ENCODE measurements around the gene INPP5D. TPM values are rescaled to one million over a fixed set of nuclear protein-coding genes. Genes with fewer than 3 reads are reported as not detected.

Gene INPP5D
- total RNA-seq, 1 experiment from 2014 or later: 2.3 TPM

DNA sequence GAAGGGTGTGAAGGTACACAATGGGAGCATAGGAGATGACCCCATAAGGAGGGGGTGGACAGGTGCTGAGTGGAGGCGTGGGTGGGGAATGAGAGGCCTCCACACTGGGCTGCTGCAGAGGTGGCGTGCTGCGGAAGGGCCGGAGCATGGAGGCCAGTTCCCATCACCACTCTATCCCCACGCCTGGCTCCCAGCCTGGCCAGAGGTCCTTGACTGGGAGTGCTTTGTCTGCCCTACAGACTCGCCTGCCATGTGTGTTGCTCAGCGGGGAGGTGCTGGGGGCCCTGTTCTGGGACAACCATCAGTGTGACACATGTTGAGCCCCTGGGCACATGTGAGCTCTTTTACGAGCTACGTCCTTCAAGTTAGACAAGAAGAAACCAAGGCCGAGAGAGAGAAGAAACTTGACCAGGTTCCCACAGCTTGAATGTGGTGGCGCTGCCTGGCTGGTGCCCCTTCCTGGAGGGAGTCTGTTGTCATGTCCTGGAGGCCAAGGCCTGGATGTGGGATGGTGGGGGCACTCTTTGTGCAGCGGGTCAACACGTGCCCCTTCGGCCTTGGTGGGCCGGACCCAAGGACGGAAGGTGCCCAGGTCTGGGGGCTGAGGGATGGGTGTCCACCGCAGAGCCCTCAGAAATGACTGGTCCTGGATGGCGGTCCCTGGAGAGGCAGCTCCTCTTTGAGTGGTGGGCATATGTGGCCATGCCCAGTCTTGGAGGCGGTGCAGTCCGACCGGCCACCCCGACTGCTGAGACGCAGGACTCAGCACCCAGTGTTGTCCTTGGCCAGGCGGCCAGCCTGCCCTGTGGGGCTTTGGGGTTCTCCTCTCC, 1.2 kb upstream of the INPP5D start:
- intact Hi-C loops (cut with micrococcal nuclease; ENCODE audit: unreplicated experiment): loop anchor here (10.0 kb wide), 1 partner anchor 454 kb away; no protein-coding TSS in a partner anchor
- BruUV-seq (replicated peaks): no TSS peak
- CTCF ChIA-PET: no interaction called here

DNA sequence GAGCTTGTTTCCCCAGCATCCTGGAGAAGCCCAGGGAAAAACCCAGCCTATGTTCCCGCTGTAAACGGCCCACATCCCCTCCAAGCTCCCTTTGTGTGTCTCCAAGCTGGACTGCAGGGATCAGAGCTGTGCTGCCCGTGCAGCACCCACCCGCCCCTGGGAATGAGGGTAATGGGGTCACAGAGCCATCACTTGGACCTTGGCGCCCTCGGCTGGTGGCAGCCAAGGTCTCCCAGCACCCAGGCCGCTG, 670 bp upstream of the INPP5D start:
- no peaks in the 10 kb centered on the region for H3K4me1 ChIP-seq (ENCODE audit: insufficient read depth, low read length, poor library complexity, severe bottlenecking)
- ChIA-PET POLR2A (ENCODE audit: low non-redundant PET) (no interaction called here), CTCF (no interaction called here)
- H3K27ac ChIP-seq (ENCODE audit: low read depth, low read length, poor library complexity, severe bottlenecking): no peak overlapping the region
- no peak for TF ChIP-seq EZH2 (IDR thresholded peaks at IDR 0.05; ENCODE audit: borderline replicate concordance, low read depth, low read length, poor library complexity, severe bottlenecking)
- TF ChIP-seq, protein P1, sequence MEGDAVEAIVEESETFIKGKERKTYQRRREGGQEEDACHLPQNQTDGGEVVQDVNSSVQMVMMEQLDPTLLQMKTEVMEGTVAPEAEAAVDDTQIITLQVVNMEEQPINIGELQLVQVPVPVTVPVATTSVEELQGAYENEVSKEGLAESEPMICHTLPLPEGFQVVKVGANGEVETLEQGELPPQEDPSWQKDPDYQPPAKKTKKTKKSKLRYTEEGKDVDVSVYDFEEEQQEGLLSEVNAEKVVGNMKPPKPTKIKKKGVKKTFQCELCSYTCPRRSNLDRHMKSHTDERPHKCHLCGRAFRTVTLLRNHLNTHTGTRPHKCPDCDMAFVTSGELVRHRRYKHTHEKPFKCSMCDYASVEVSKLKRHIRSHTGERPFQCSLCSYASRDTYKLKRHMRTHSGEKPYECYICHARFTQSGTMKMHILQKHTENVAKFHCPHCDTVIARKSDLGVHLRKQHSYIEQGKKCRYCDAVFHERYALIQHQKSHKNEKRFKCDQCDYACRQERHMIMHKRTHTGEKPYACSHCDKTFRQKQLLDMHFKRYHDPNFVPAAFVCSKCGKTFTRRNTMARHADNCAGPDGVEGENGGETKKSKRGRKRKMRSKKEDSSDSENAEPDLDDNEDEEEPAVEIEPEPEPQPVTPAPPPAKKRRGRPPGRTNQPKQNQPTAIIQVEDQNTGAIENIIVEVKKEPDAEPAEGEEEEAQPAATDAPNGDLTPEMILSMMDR (conservative IDR thresholded peaks at IDR 0.05; ENCODE audit: low read depth, low read length): no peak
- BruUV-seq (replicated peaks): no TSS peak
- DNase-seq (ENCODE audit: low spot score): no peak
- H3K27me3 ChIP-seq (replicated peaks; ENCODE audit: insufficient read depth, low read depth, low read length, poor library complexity): no peaks in the 10 kb centered on the region
- intact Hi-C loops (cut with micrococcal nuclease; ENCODE audit: unreplicated experiment): loop anchor here (10.0 kb wide), 1 partner anchor 455 kb away; no protein-coding TSS in a partner anchor
- no peaks in the 10 kb centered on the region for H3K36me3 ChIP-seq (ENCODE audit: insufficient read depth, low read length, poor library complexity, severe bottlenecking)
- no peaks in the 10 kb centered on the region for H3K9me3 ChIP-seq (ENCODE audit: low read depth, low read length, poor library complexity, severe bottlenecking)
- no peak overlapping the region for H3K4me3 ChIP-seq (ENCODE audit: low read depth, low read length, poor library complexity, severe bottlenecking)

More for the DNA sequence above, 1.2 kb upstream of the INPP5D start:
- Histone ChIP-seq H3K27me3 (replicated peaks; ENCODE audit: insufficient read depth, low read depth, low read length, poor library complexity) (no peaks in the 10 kb centered on the region), H3K9me3 (ENCODE audit: low read depth, low read length, poor library complexity, severe bottlenecking) (no peaks in the 10 kb centered on the region), H3K36me3 (ENCODE audit: insufficient read depth, low read length, poor library complexity, severe bottlenecking) (no peaks in the 10 kb centered on the region), H3K27ac (ENCODE audit: low read depth, low read length, poor library complexity, severe bottlenecking) (no peak overlapping the region), H3K4me1 (ENCODE audit: insufficient read depth, low read length, poor library complexity, severe bottlenecking) (no peaks in the 10 kb centered on the region), H3K4me3 (ENCODE audit: low read depth, low read length, poor library complexity, severe bottlenecking) (no peak overlapping the region)
- no peak for DNase-seq (ENCODE audit: low spot score)
- POLR2A ChIA-PET (ENCODE audit: low non-redundant PET): interaction anchor here (0.5 kb wide), 1 partner anchor 226 kb away, joined by 5 read pairs; no protein-coding TSS in a partner anchor
- TF ChIP-seq EZH2 (IDR thresholded peaks at IDR 0.05; ENCODE audit: borderline replicate concordance, low read depth, low read length, poor library complexity, severe bottlenecking): no peak
- TF ChIP-seq, protein P1 (conservative IDR thresholded peaks at IDR 0.05; ENCODE audit: low read depth, low read length): no peak

DNA sequence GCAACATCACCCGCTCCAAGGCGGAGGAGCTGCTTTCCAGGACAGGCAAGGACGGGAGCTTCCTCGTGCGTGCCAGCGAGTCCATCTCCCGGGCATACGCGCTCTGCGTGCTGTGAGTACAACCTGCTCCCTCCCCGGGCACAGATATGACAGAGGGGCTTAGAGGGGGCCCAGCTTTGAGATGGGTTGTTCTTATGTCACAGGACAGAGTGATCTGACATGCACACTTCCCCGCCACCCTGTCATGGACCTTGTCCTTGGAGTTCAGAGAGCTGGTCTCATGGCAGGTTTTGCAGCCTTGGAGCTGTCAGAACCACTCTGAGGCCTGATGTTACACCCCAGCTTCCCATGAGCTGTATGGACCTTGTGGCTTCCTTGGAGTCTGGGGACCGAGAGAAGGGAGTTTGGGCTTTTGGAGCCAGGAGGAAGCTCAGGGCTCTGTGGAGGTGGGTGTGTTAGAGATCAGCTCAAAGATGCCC, 398 bp downstream of the INPP5D start:
- CTCF ChIA-PET: no interaction called here
- POLR2A ChIA-PET (ENCODE audit: low non-redundant PET): no interaction called here
- Histone ChIP-seq H3K27me3 (replicated peaks; ENCODE audit: insufficient read depth, low read depth, low read length, poor library complexity) (no peaks in the 10 kb centered on the region), H3K9me3 (ENCODE audit: low read depth, low read length, poor library complexity, severe bottlenecking) (no peaks in the 10 kb centered on the region), H3K36me3 (ENCODE audit: insufficient read depth, low read length, poor library complexity, severe bottlenecking) (no peaks in the 10 kb centered on the region), H3K4me1 (ENCODE audit: insufficient read depth, low read length, poor library complexity, severe bottlenecking) (no peaks in the 10 kb centered on the region), H3K27ac (ENCODE audit: low read depth, low read length, poor library complexity, severe bottlenecking) (no peak overlapping the region), H3K4me3 (ENCODE audit: low read depth, low read length, poor library complexity, severe bottlenecking) (no peak overlapping the region)
- intact Hi-C loops (cut with micrococcal nuclease; ENCODE audit: unreplicated experiment): no loop called here
- BruUV-seq (replicated peaks): no TSS peak
- no peak for DNase-seq (ENCODE audit: low spot score)
- TF ChIP-seq, protein P1 (conservative IDR thresholded peaks at IDR 0.05; ENCODE audit: low read depth, low read length): no peak
- TF ChIP-seq EZH2 (IDR thresholded peaks at IDR 0.05; ENCODE audit: borderline replicate concordance, low read depth, low read length, poor library complexity, severe bottlenecking): no peak

All from A673 (cell line).